ENCODE results near the gene ELP6.
"Not testable (repeated sequence)": the region's sequence is repeated elsewhere in the genome, so short reads cannot be mapped to it uniquely, and the experiment has no call there.

The ELP6 gene

DNA sequence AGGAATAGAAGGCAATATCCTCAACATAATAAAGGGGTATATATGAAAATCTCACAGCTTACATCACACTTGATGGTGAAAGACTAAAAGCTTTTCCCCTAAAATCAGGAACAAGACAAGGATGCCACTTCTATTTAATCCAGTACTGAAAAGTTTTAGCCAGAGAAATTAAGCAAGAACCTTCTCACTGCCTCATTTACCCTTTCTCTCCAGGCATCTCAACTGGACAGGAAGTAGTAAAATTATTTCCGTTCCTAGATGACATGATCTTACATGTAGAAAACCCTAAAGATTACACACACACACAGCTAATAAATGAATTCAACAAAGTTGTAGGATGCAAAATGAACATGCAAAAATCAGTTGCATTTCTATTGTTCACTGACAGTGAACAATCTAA lies 48.9 kb downstream of the ELP6 start:
- DNase-seq (ENCODE audit: low read depth in 3 of 3) = no peak

DNA sequence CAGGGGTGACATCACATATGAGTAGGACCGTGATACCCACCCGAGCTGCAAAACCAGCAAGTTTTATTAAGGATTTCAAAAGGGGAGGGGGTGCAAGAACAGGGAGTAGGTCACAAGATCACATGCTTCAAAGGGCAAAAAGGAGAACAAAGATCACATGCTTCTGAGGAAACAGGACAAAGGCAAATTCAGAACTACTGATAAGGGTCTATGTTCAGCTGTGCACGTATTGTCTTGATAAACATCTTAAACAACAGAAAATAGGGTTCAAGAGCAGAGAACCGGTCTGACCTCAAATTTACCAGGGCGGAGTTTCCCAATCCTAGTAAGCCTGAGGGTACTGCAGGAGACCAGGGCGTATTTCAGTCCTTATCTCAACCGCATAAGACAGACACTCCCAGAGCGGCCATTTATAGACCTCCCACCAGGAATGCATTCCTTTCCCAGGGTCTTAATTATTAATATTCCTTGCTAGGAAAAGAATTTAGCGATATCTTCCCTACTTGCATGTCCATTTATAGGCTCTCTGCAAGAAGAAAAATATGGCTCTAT lies 53.9 kb downstream of the ELP6 start:
- DNase-seq (ENCODE audit: low read depth in 3 of 3) = not testable (repeated sequence)

DNA sequence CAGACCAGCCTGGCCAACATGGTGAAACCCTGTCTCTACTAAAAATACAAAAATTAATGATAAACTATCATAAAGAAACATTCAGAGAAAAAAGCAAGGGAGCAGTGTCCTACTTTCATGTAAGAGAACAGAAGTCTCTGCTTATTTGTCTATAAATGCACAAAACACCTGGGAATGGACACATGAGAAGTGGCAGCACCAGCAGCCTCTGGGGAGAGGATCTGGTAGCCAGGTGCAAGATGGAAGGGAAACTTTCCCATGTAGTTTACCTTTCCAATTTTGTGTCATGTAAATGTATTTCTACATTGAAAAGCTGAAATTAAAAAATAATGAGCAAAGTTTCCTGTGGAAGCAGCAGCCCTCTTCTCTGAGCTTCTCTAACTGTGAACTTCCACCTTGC lies 56.5 kb downstream of the ELP6 start:
- no peak for DNase-seq (ENCODE audit: low read depth in 3 of 3)

DNA sequence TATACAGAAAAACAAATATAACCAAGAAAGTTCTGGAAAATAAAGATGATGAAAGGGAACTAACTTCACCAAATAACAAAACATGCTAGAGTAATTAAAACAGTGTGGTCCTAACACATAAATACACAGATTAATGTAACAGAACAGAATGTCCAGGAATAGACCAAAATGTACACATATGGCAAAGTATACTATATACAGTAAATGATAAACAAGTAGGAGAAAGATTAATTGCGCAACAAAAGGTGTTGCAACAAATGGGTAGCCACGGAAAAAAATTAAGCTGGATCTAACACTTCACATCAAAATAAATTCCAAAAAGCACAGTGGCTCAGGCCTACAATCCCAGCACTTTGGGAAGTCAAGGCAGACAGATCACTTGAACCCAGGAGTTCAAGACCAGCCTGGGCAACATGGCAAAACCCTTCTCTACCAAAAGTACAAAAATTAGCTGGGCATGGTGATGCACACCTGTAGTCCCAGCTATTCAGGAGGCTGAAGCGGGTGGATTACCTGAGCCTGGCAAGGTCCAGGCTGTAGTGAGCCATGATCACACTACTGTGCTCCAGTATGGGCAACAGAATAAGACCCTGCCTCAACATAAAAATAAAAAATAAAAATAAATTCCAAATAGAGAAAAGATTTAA lies 57.6 kb downstream of the ELP6 start:
- no peak for DNase-seq (ENCODE audit: low read depth in 3 of 3)

DNA sequence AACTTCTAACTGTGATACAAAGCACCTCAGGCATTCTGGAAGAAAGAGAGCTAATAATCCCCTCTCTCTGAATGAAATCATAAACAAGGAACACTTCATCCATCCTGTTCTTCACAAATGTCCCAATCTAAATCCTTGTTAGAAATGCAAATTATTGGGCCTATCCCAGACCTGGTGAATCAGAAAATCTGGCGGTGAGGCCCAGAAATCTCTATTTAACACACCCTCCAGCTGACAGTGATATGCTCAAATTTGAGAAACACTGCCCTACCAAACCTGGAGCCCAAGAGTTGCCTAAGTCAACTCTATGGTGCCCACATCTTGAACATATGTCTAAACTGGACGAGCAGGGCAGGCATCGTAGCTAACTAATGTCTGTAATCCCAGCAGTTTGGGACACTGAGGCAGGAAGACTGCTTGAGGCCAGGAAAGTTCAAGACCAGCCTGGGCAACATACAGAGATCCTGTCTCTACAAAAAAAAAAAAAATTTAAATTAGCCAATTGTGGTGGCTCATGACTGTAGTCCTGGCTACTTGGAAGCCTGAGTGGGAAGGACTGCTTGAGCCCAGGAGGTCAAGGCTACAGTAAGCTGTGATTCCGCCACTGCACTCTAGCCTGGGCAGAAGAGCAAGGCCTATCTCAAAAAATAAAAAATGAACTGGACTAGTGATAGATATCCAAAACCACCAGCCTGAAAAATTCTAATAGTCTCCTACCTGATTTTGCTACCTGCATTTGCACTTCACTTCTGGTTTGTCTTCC lies 60.9 kb downstream of the ELP6 start:
- DNase-seq (ENCODE audit: low read depth in 3 of 3) = no peak
